Type B pancreatic cell (in vitro differentiated cells): ENCODE measurements around the gene SYT14. TPM values are rescaled to one million over a fixed set of nuclear protein-coding genes. Genes with fewer than 3 reads are reported as not detected.
"Not testable (repeated sequence)": the region's sequence is repeated elsewhere in the genome, so short reads cannot be mapped to it uniquely, and the experiment has no call there.

Experiments used
- DNase-seq: peaks from one replicate; pipeline ENCODE4 v3.0.0; 2021; ENCODE audit warnings: mixed read lengths; ENCODE audit not compliant: unreplicated experiment; ENCODE audit errors: extremely low spot score
- H3K27ac Mint-ChIP-seq: 2 replicates; pipeline ENCODE4 v1.8.0; 2021; ENCODE audit warnings: mild to moderate bottlenecking, mixed read lengths
- H3K27me3 Mint-ChIP-seq: 2 replicates; pipeline ENCODE4 v1.8.0; 2021; ENCODE audit warnings: mixed read lengths
- H3K36me3 Mint-ChIP-seq: 2 replicates; pipeline ENCODE4 v1.8.0; 2021; ENCODE audit warnings: mixed read lengths
- H3K4me1 Mint-ChIP-seq: one replicate; pipeline ENCODE4 v1.8.0; 2021; ENCODE audit warnings: mixed read lengths; ENCODE audit not compliant: unreplicated experiment
- H3K4me3 Mint-ChIP-seq: 2 replicates; pipeline ENCODE4 v1.8.0; 2021; ENCODE audit warnings: mild to moderate bottlenecking, mixed read lengths
- H3K9me3 Mint-ChIP-seq: 2 replicates; pipeline ENCODE4 v1.8.0; 2021; ENCODE audit warnings: mixed read lengths
- CTCF ChIP-seq: fragments of 200-600 bp; sonication (generic); conservative IDR thresholded peaks from 2 replicates; pipeline ENCODE4 v1.5.0; 2021; ENCODE audit warnings: antibody characterized with exemption, mild to moderate bottlenecking
- total RNA-seq: library from RNA; stranded (reverse); gene quantifications from 2 replicates; pipeline ENCODE4 v1.2.1, GENCODE V29; 2021; ENCODE audit warnings: low replicate concordance

SYT14 gene
- total RNA-seq, 1 donor from 2014 or later = 5.7 TPM

DNA sequence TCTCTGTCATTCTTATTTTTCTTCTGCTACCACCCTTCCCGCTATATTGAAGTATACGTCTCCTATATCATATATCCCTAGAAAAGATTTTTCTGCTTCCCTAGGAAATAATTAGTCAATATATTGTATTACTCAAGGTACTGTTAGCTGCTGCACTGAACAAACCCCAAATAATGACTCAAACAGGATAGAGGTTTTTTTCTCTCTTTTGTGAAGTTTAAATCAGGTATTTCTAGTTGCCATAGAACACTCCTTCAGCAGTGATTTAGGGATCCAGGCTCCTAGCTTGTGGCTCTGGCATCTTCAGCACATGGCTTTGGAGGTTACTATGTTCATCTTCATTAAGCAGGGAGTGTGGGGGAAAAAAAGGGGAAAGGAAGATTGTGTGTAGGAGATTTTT lies 18.1 kb downstream of the SYT14 start:
- Mint-ChIP-seq H3K27me3 (peaks cover 5% of the 10 kb centered on the region), H3K4me1 (no peaks in the 10 kb centered on the region), H3K9me3 (no peaks in the 10 kb centered on the region), H3K27ac (no peak overlapping the region), H3K36me3 (no peaks in the 10 kb centered on the region), H3K4me3 (no peak overlapping the region)
- TF ChIP-seq CTCF = no peak
- no peak for DNase-seq

DNA sequence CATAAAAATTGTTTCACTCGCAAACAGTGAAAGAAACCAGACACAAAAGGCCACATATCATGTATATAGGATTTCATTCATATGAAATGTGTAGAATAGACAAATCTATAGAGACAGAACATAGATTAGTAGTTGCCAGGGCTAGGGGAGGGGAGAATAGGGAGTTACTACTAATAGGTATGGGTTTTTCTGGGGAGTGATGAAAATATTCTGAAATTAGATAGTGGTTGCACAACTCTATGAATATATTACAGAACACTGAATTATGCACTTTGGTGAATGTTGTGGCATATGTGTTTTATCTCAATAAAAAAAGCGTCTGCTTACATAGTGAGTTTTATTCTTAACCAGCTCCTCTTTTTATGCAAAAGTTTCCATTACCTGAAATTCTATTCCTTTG lies 21.6 kb downstream of the SYT14 start:
- no peaks in the 10 kb centered on the region for H3K9me3 Mint-ChIP-seq
- no peak overlapping the region for H3K4me3 Mint-ChIP-seq
- no peaks in the 10 kb centered on the region for H3K4me1 Mint-ChIP-seq
- no peak for DNase-seq
- H3K36me3 Mint-ChIP-seq = no peaks in the 10 kb centered on the region
- no peak overlapping the region for H3K27ac Mint-ChIP-seq
- no peak for TF ChIP-seq CTCF
- peaks cover 5% of the 10 kb centered on the region for H3K27me3 Mint-ChIP-seq

DNA sequence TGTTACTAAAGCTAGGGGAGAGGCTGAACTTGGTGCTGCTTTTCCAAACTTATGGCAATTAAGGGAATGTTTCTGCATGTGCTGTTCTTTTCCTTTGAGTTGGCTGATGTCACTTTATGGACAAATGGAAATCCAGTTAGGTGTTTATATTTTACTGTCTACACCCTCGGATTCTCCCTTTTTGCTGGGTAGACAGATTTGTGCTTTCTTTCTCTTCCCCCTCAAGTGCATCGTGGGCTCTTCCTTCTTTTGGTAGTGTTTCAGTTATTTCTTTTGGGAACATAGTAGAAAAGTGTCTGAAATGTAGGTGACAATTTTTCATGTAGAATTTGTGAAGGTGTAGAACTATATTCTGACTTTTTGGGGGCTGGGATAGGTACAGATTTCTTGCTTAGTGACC lies 22.9 kb downstream of the SYT14 start:
- no peak for DNase-seq
- Mint-ChIP-seq H3K27ac (no peak overlapping the region), H3K9me3 (no peaks in the 10 kb centered on the region), H3K4me3 (no peak overlapping the region), H3K36me3 (no peaks in the 10 kb centered on the region), H3K27me3 (peaks cover 5% of the 10 kb centered on the region), H3K4me1 (no peaks in the 10 kb centered on the region)
- no peak for TF ChIP-seq CTCF

GRCh38 chr1:209962388-209962787 lies 24.4 kb downstream of the SYT14 start:
- Mint-ChIP-seq H3K4me3 (no peak overlapping the region), H3K9me3 (no peaks in the 10 kb centered on the region), H3K4me1 (no peaks in the 10 kb centered on the region), H3K27ac (no peak overlapping the region), H3K27me3 (no peaks in the 10 kb centered on the region), H3K36me3 (no peaks in the 10 kb centered on the region)
- no peak for DNase-seq
- TF ChIP-seq CTCF = no peak

GRCh38 chr1:209962856-209963255 lies 24.8 kb downstream of the SYT14 start:
- H3K4me1 Mint-ChIP-seq = no peaks in the 10 kb centered on the region
- TF ChIP-seq CTCF = no peak
- H3K27me3 Mint-ChIP-seq = no peaks in the 10 kb centered on the region
- H3K36me3 Mint-ChIP-seq = no peaks in the 10 kb centered on the region
- no peak overlapping the region for H3K4me3 Mint-ChIP-seq
- no peak overlapping the region for H3K27ac Mint-ChIP-seq
- no peak for DNase-seq
- H3K9me3 Mint-ChIP-seq = no peaks in the 10 kb centered on the region

GRCh38 chr1:209965996-209966395 lies 28.0 kb downstream of the SYT14 start:
- no peak for DNase-seq
- Mint-ChIP-seq H3K4me3 (no peak overlapping the region), H3K9me3 (no peaks in the 10 kb centered on the region), H3K4me1 (no peaks in the 10 kb centered on the region), H3K27ac (no peak overlapping the region), H3K27me3 (no peaks in the 10 kb centered on the region), H3K36me3 (no peaks in the 10 kb centered on the region)
- no peak for TF ChIP-seq CTCF

GRCh38 chr1:209978721-209979120 lies 40.7 kb downstream of the SYT14 start:
- H3K4me3 Mint-ChIP-seq, H3K27me3 Mint-ChIP-seq, H3K9me3 Mint-ChIP-seq, DNase-seq, H3K4me1 Mint-ChIP-seq, H3K36me3 Mint-ChIP-seq, H3K27ac Mint-ChIP-seq: not testable (repeated sequence)
